CD8-positive, alpha-beta memory T cell (primary cell): ENCODE data around the gene EIF5A. TPM values are rescaled to one million over a fixed set of nuclear protein-coding genes. Genes with fewer than 3 reads are reported as not detected.
"Not testable (repeated sequence)": the region's sequence is repeated elsewhere in the genome, so short reads cannot be mapped to it uniquely, and the experiment has no call there.

Experiments
- CTCF ChIA-PET: fragments of 350-600 bp; sonication (Branson Sonifier 250); formaldehyde crosslinking; loops from one replicate; lab custom pipeline; 2021; ENCODE audit warnings: antibody characterized with exemption; lab: Charles Lee
- POLR2A ChIA-PET: fragments of 350-600 bp; sonication (Branson Sonifier 250); formaldehyde crosslinking; loops from one replicate; lab custom pipeline; 2021; ENCODE audit warnings: antibody characterized with exemption; lab: Charles Lee
- DNase-seq, 5 donors: peaks; one replicate each; pipeline versions ENCODE4 v3.0.0 to v3.0.0-alpha.2; 2020 to 2022; ENCODE audit warnings: mixed read lengths in 1 of 5
- H3K27ac ChIP-seq: one replicate; pipeline ENCODE4 v1.7.0; 2013; ENCODE audit warnings: low read depth, mild to moderate bottlenecking, low read length, moderate library complexity
- H3K27me3 ChIP-seq: 2 replicates; pipeline ENCODE4 v1.7.0; 2013; ENCODE audit warnings: low read length, mild to moderate bottlenecking; ENCODE audit not compliant: insufficient read depth, poor library complexity, severe bottlenecking
- H3K36me3 ChIP-seq: 2 replicates; pipeline ENCODE4 v1.7.0; 2013; ENCODE audit warnings: mild to moderate bottlenecking, low read length, moderate library complexity; ENCODE audit not compliant: insufficient read depth
- H3K4me1 ChIP-seq: 2 replicates; pipeline ENCODE4 v1.7.0; 2013; ENCODE audit warnings: mild to moderate bottlenecking, low read length, moderate library complexity; ENCODE audit not compliant: insufficient read depth
- H3K4me3 ChIP-seq: 2 replicates; pipeline ENCODE4 v1.7.0; 2013; ENCODE audit warnings: mild to moderate bottlenecking, low read length
- H3K9me3 ChIP-seq: 2 replicates; pipeline ENCODE4 v1.7.0; 2013; ENCODE audit warnings: mild to moderate bottlenecking, low read length
- H3K27ac Mint-ChIP-seq, 8 donors: one replicate each; pipeline ENCODE4 v1.8.0; 2020 to 2021; ENCODE audit warnings: mixed read lengths in 8 of 8, mild to moderate bottlenecking in 6 of 8, inconsistent platforms in 3 of 8, moderate library complexity in 3 of 8
- H3K27me3 Mint-ChIP-seq, 2 donors: one replicate each; pipeline ENCODE4 v1.8.0; 2020 to 2021; ENCODE audit warnings: mixed read lengths in 2 of 2, mild to moderate bottlenecking in 1 of 2, moderate library complexity in 1 of 2
- H3K36me3 Mint-ChIP-seq, 3 donors: one replicate each; pipeline ENCODE4 v1.8.0; 2020 to 2021; ENCODE audit warnings: mixed read lengths in 3 of 3, inconsistent platforms in 1 of 3, mild to moderate bottlenecking in 1 of 3
- H3K4me1 Mint-ChIP-seq, 3 donors: one replicate each; pipeline ENCODE4 v1.8.0; 2020 to 2021; ENCODE audit warnings: mixed read lengths in 3 of 3, inconsistent platforms in 1 of 3, mild to moderate bottlenecking in 1 of 3
- H3K4me3 Mint-ChIP-seq, 7 donors: one replicate each; pipeline ENCODE4 v1.8.0; 2020 to 2021; ENCODE audit warnings: mixed read lengths in 7 of 7, mild to moderate bottlenecking in 6 of 7, moderate library complexity in 4 of 7, inconsistent platforms in 2 of 7
- H3K9me3 Mint-ChIP-seq, 5 donors: one replicate each; pipeline ENCODE4 v1.8.0; 2020 to 2022; ENCODE audit warnings: mixed read lengths in 5 of 5, mild to moderate bottlenecking in 3 of 5, moderate library complexity in 2 of 5, inconsistent platforms in 1 of 5
- polyA plus RNA-seq: library from polyadenylated mRNA; unstranded; fragments of 300-500 nt; fragmentation: Illumina TruSeq; gene quantifications from one replicate; pipeline ENCODE4 v1.2.3, GENCODE V29; 2021
- total RNA-seq, 2 experiments: library from RNA; stranded (reverse); gene quantifications; one replicate each; pipeline ENCODE4 v1.2.3, GENCODE V29; 2021

The EIF5A gene
- total and polyA plus RNA-seq, 3 experiments from 2014 or later: 230 to 1,595 (median 1,533) TPM

- peaks cover 69% of the 10 kb centered on the region for H3K4me1 ChIP-seq
- peaks cover 47 to 68% (median 66%) of the 10 kb centered on the region in 3 donors for H3K4me1 Mint-ChIP-seq
- H3K4me3 ChIP-seq: peak within 1 kb of the TSS; percentile 99
- DNase-seq: peak; percentile 78 to 90 (median 81)
- peak within 1 kb of the TSS; percentile 89 to 98 (median 97) for H3K27ac Mint-ChIP-seq
- peaks cover 0 to 37% (median 7%) of the 10 kb centered on the region in 3 donors for H3K36me3 Mint-ChIP-seq
- CTCF ChIA-PET: interaction anchor here (1.0 to 8.9 kb wide), 14 partner anchors 11 to 351 kb away, joined by 3 to 85 read pairs (median 6); partner anchors contain the start of genes NEURL4, TMEM102, TMEM256 and TMEM95
- H3K36me3 ChIP-seq: peaks cover 10% of the 10 kb centered on the region
- POLR2A ChIA-PET: interaction anchor here (0.7 to 2.2 kb wide), 24 partner anchors 9 to 351 kb away, joined by 3 to 24 read pairs (median 4); partner anchors contain the start of genes GABARAP, GPS2, MPDU1 and POLR2A
- H3K4me3 Mint-ChIP-seq: peak within 1 kb of the TSS; percentile 88 to 98 (median 93)
- no peaks in the 10 kb centered on the region for H3K27me3 Mint-ChIP-seq
- H3K9me3 ChIP-seq: no peaks in the 10 kb centered on the region
- peak within 1 kb of the TSS; percentile 74 for H3K27ac ChIP-seq
- no peaks in the 10 kb centered on the region for H3K27me3 ChIP-seq
- H3K9me3 Mint-ChIP-seq: no peaks in the 10 kb centered on the region
These were observed 29.1 kb downstream of the EIF5A start, which contains the start of gene ACAP1 for GRCh38 chr17:7336240-7337175. ACAP1 (plus strand) TSS chr17:7336529; CDS start chr17:7336735, 206 bp downstream.

- peaks cover 43 to 62% (median 59%) of the 10 kb centered on the region in 3 donors for H3K4me1 Mint-ChIP-seq
- H3K9me3 Mint-ChIP-seq, H3K9me3 ChIP-seq, H3K27me3 ChIP-seq, H3K27ac ChIP-seq, H3K27me3 Mint-ChIP-seq, DNase-seq: not testable (repeated sequence)
- Histone ChIP-seq H3K36me3 (peaks cover 21% of the 10 kb centered on the region), H3K4me1 (peaks cover 60% of the 10 kb centered on the region), H3K4me3 (peak overlapping the region; percentile 99)
- H3K36me3 Mint-ChIP-seq: peaks cover 0 to 47% (median 7%) of the 10 kb centered on the region in 3 donors
- ChIA-PET CTCF (interaction anchor here (1.0 to 8.9 kb wide), 9 partner anchors 10 to 99 kb away, joined by 3 to 85 read pairs (median 18); partner anchors contain the start of genes NEURL4, TMEM102, TMEM256 and TMEM95), POLR2A (interaction anchor here (1.2 to 2.2 kb wide), 9 partner anchors 8 to 223 kb away, joined by 4 to 24 read pairs (median 9); partner anchors contain the start of genes GPS2, SENP3 and TMEM256)
- H3K4me3 Mint-ChIP-seq: peak overlapping the region; percentile 88 to 98 (median 93)
- peak overlapping the region; percentile 21 to 98 (median 96) for H3K27ac Mint-ChIP-seq
These were observed 30.2 kb downstream of the EIF5A start for GRCh38 chr17:7337600-7337999.

- H3K36me3 ChIP-seq: peaks cover 42% of the 10 kb centered on the region
- DNase-seq: no peak
- no peak overlapping the region for H3K4me3 ChIP-seq
- H3K27ac ChIP-seq: no peak overlapping the region
- peak overlapping the region in 3 of 7 donors; percentile 37 to 89 (median 68) for H3K4me3 Mint-ChIP-seq
- no peaks in the 10 kb centered on the region for H3K9me3 Mint-ChIP-seq
- peaks cover 36 to 50% (median 45%) of the 10 kb centered on the region in 3 donors for H3K4me1 Mint-ChIP-seq
- ChIA-PET CTCF (interaction anchor here (8.9 kb wide), 1 partner anchor 15 kb away, joined by 85 read pairs; the partner anchor contains the start of gene NEURL4), POLR2A (no interaction called here)
- H3K27me3 Mint-ChIP-seq: no peaks in the 10 kb centered on the region
- H3K27ac Mint-ChIP-seq: peak overlapping the region in 6 of 8 donors; percentile 32 to 72 (median 54)
- peaks cover 0 to 70% (median 13%) of the 10 kb centered on the region in 3 donors for H3K36me3 Mint-ChIP-seq
- no peaks in the 10 kb centered on the region for H3K9me3 ChIP-seq
- no peaks in the 10 kb centered on the region for H3K27me3 ChIP-seq
- H3K4me1 ChIP-seq: peaks cover 40% of the 10 kb centered on the region
These were observed 32.8 kb downstream of the EIF5A start for GRCh38 chr17:7340179-7340578.

GRCh38 chr17:7341842-7342241 is 34.4 kb downstream of the EIF5A start:
- POLR2A ChIA-PET: no interaction called here
- Histone ChIP-seq H3K9me3 (no peaks in the 10 kb centered on the region), H3K4me1 (peaks cover 29% of the 10 kb centered on the region), H3K4me3 (no peak overlapping the region), H3K27ac (no peak overlapping the region), H3K36me3 (peaks cover 58% of the 10 kb centered on the region), H3K27me3 (no peaks in the 10 kb centered on the region)
- peak in 1 of 5 donors; percentile 36 for DNase-seq
- Mint-ChIP-seq H3K27ac (peak overlapping the region in 4 of 8 donors; percentile 58 to 75 (median 67)), H3K27me3 (no peaks in the 10 kb centered on the region), H3K9me3 (no peaks in the 10 kb centered on the region), H3K36me3 (peaks cover 0 to 80% (median 16%) of the 10 kb centered on the region in 3 donors), H3K4me1 (peaks cover 26 to 41% (median 38%) of the 10 kb centered on the region in 3 donors), H3K4me3 (peak overlapping the region in 1 of 7 donors; percentile 59)
- CTCF ChIA-PET: interaction anchor here (0.7 to 8.9 kb wide), 4 partner anchors 9 to 62 kb away, joined by 3 to 85 read pairs (median 4); partner anchors contain the start of genes NEURL4 and TMEM95

- Mint-ChIP-seq H3K27ac (peak overlapping the region in 3 of 8 donors; percentile 75 to 81 (median 78)), H3K27me3 (no peaks in the 10 kb centered on the region), H3K9me3 (no peaks in the 10 kb centered on the region), H3K36me3 (peaks cover 0 to 82% (median 17%) of the 10 kb centered on the region in 3 donors), H3K4me1 (peaks cover 15 to 32% (median 25%) of the 10 kb centered on the region in 3 donors), H3K4me3 (no peak overlapping the region)
- Histone ChIP-seq H3K4me3 (no peak overlapping the region), H3K4me1 (peaks cover 19% of the 10 kb centered on the region), H3K9me3 (no peaks in the 10 kb centered on the region), H3K27me3 (no peaks in the 10 kb centered on the region), H3K27ac (no peak overlapping the region), H3K36me3 (peaks cover 72% of the 10 kb centered on the region)
- CTCF ChIA-PET: interaction anchor here (1.4 to 9.3 kb wide), 4 partner anchors 7 to 62 kb away, joined by 3 to 79 read pairs (median 10); partner anchors contain the start of genes ACAP1 and SLC2A4
- no peak for DNase-seq
- POLR2A ChIA-PET: interaction anchor here (1.0 to 1.5 kb wide), 2 partner anchors 38 to 39 kb away, joined by 4 read pairs; no protein-coding TSS in a partner anchor
These were observed 35.8 kb downstream of the EIF5A start for GRCh38 chr17:7343250-7343649.

GRCh38 chr17:7346761-7347614 is 39.6 kb downstream of the EIF5A start:
- Mint-ChIP-seq H3K4me3 (no peak overlapping the region), H3K9me3 (no peaks in the 10 kb centered on the region), H3K36me3 (peaks cover 0 to 73% (median 13%) of the 10 kb centered on the region in 3 donors), H3K27me3 (no peaks in the 10 kb centered on the region), H3K4me1 (peaks cover 17 to 40% (median 20%) of the 10 kb centered on the region in 3 donors), H3K27ac (peak overlapping the region in 5 of 8 donors; percentile 16 to 92 (median 74))
- H3K27me3 ChIP-seq: no peaks in the 10 kb centered on the region
- H3K36me3 ChIP-seq: peaks cover 57% of the 10 kb centered on the region
- ChIA-PET POLR2A (interaction anchor here (1.1 kb wide), 1 partner anchor 17 kb away, joined by 4 read pairs; the partner anchor contains the start of gene NEURL4), CTCF (interaction anchor here (1.8 to 9.3 kb wide), 3 partner anchors 11 to 51 kb away, joined by 4 to 79 read pairs (median 14); partner anchors contain the start of gene ACAP1)
- peaks cover 15% of the 10 kb centered on the region for H3K4me1 ChIP-seq
- no peak for DNase-seq
- H3K27ac ChIP-seq: no peak overlapping the region
- no peaks in the 10 kb centered on the region for H3K9me3 ChIP-seq
- H3K4me3 ChIP-seq: no peak overlapping the region
